ENCODE results near the gene SPATS2. TPM values are rescaled to one million over a fixed set of nuclear protein-coding genes. Genes with fewer than 3 reads are reported as not detected.

Gene SPATS2
- total RNA-seq, 1 donor from 2014 or later: 43.9 TPM

GRCh38 chr12:49483619-49484018 lies 116.4 kb downstream of the SPATS2 start:
- DNase-seq: no peak
- H3K27ac Mint-ChIP-seq (ENCODE audit: unreplicated experiment): no peak overlapping the region
- H3K36me3 Mint-ChIP-seq (ENCODE audit: unreplicated experiment): no peaks in the 10 kb centered on the region
- H3K27me3 Mint-ChIP-seq (ENCODE audit: unreplicated experiment): no peaks in the 10 kb centered on the region
- H3K4me1 Mint-ChIP-seq (ENCODE audit: low read depth, unreplicated experiment): peaks cover 17% of the 10 kb centered on the region
- H3K9me3 Mint-ChIP-seq (ENCODE audit: unreplicated experiment): peaks cover 1% of the 10 kb centered on the region
- no peak overlapping the region for H3K4me3 Mint-ChIP-seq (ENCODE audit: unreplicated experiment)
- no peak for TF ChIP-seq CTCF (IDR thresholded peaks at IDR 0.05; ENCODE audit: partially characterized antibody, unreplicated experiment)

GRCh38 chr12:49487605-49488004 lies 120.3 kb downstream of the SPATS2 start:
- no peak for DNase-seq
- no peak for TF ChIP-seq CTCF (IDR thresholded peaks at IDR 0.05; ENCODE audit: partially characterized antibody, unreplicated experiment)
- Mint-ChIP-seq H3K9me3 (ENCODE audit: unreplicated experiment) (peaks cover 1% of the 10 kb centered on the region), H3K27me3 (ENCODE audit: unreplicated experiment) (peaks cover 4% of the 10 kb centered on the region), H3K36me3 (ENCODE audit: unreplicated experiment) (no peaks in the 10 kb centered on the region), H3K27ac (ENCODE audit: unreplicated experiment) (no peak overlapping the region), H3K4me1 (ENCODE audit: low read depth, unreplicated experiment) (peaks cover 13% of the 10 kb centered on the region), H3K4me3 (ENCODE audit: unreplicated experiment) (no peak overlapping the region)

- Mint-ChIP-seq H3K4me3 (ENCODE audit: unreplicated experiment) (no peak overlapping the region), H3K9me3 (ENCODE audit: unreplicated experiment) (no peaks in the 10 kb centered on the region), H3K27ac (ENCODE audit: unreplicated experiment) (no peak overlapping the region), H3K27me3 (ENCODE audit: unreplicated experiment) (peaks cover 4% of the 10 kb centered on the region), H3K4me1 (ENCODE audit: low read depth, unreplicated experiment) (no peaks in the 10 kb centered on the region), H3K36me3 (ENCODE audit: unreplicated experiment) (no peaks in the 10 kb centered on the region)
- TF ChIP-seq CTCF (IDR thresholded peaks at IDR 0.05; ENCODE audit: partially characterized antibody, unreplicated experiment): no peak
- no peak for DNase-seq
These were observed 121.9 kb downstream of the SPATS2 start for GRCh38 chr12:49489154-49489553.

GRCh38 chr12:49489720-49490119 lies 122.5 kb downstream of the SPATS2 start:
- DNase-seq: no peak
- Mint-ChIP-seq H3K9me3 (ENCODE audit: unreplicated experiment) (no peaks in the 10 kb centered on the region), H3K36me3 (ENCODE audit: unreplicated experiment) (no peaks in the 10 kb centered on the region), H3K27me3 (ENCODE audit: unreplicated experiment) (peaks cover 4% of the 10 kb centered on the region), H3K4me3 (ENCODE audit: unreplicated experiment) (no peak overlapping the region), H3K4me1 (ENCODE audit: low read depth, unreplicated experiment) (no peaks in the 10 kb centered on the region), H3K27ac (ENCODE audit: unreplicated experiment) (no peak overlapping the region)
- no peak for TF ChIP-seq CTCF (IDR thresholded peaks at IDR 0.05; ENCODE audit: partially characterized antibody, unreplicated experiment)

- H3K27ac Mint-ChIP-seq (ENCODE audit: unreplicated experiment): no peak overlapping the region
These were observed 124.6 kb downstream of the SPATS2 start for GRCh38 chr12:49491823-49492222.

More at GRCh38 chr12:49491823-49492222, 124.6 kb downstream of the SPATS2 start:
- no peak for DNase-seq
- no peak for TF ChIP-seq CTCF (IDR thresholded peaks at IDR 0.05; ENCODE audit: partially characterized antibody, unreplicated experiment)
- Mint-ChIP-seq H3K36me3 (ENCODE audit: unreplicated experiment) (no peaks in the 10 kb centered on the region), H3K4me3 (ENCODE audit: unreplicated experiment) (no peak overlapping the region), H3K27me3 (ENCODE audit: unreplicated experiment) (peaks cover 4% of the 10 kb centered on the region), H3K4me1 (ENCODE audit: low read depth, unreplicated experiment) (no peaks in the 10 kb centered on the region), H3K9me3 (ENCODE audit: unreplicated experiment) (no peaks in the 10 kb centered on the region)
